Natural killer cell treated with Interleukin-12 subunit alpha and Interleukin-12 subunit beta and Interleukin-15 and Interleukin-18, amount 100 ng/mL, for 72 hours (primary cell): ENCODE results near the gene MCCD1. TPM values are rescaled to one million over a fixed set of nuclear protein-coding genes. Genes with fewer than 3 reads are reported as not detected.
"Not testable (repeated sequence)": the region's sequence is repeated elsewhere in the genome, so short reads cannot be mapped to it uniquely, and the experiment has no call there.

Source experiments
- ATAC-seq, 2 donors: fragments of 150-1000 bp; cut with Tn5 transposase in 1 of 2; sonication (Bioruptor Pico), chemical (Tn5 transposase) in 1 of 2; 2 replicates each; pipeline ENCODE4 v1.10.0; 2021
- DNase-seq: peaks from one replicate; pipeline ENCODE4 v3.0.0; 2022; ENCODE audit warnings: low spot score
- H3K27ac Mint-ChIP-seq, 2 donors: 1 replicate in 1 of 2; 2 replicates in 1 of 2; pipeline ENCODE4 v1.8.0; 2022; ENCODE audit warnings: mixed read lengths in 2 of 2, mild to moderate bottlenecking in 1 of 2, moderate library complexity in 1 of 2
- H3K27me3 Mint-ChIP-seq, 2 donors: 1 replicate in 1 of 2; 2 replicates in 1 of 2; pipeline ENCODE4 v1.8.0; 2022; ENCODE audit warnings: mixed read lengths in 2 of 2
- H3K36me3 Mint-ChIP-seq: one replicate; pipeline ENCODE4 v1.8.0; 2022; ENCODE audit warnings: mixed read lengths
- H3K4me1 Mint-ChIP-seq, 2 donors: 1 replicate in 1 of 2; 2 replicates in 1 of 2; pipeline ENCODE4 v1.8.0; 2022; ENCODE audit warnings: low read depth in 2 of 2, mixed read lengths in 2 of 2, mild to moderate bottlenecking in 1 of 2
- H3K4me3 Mint-ChIP-seq: one replicate; pipeline ENCODE4 v1.8.0; 2022; ENCODE audit warnings: mixed read lengths
- H3K9me3 Mint-ChIP-seq: 2 replicates; pipeline ENCODE4 v1.8.0; 2022; ENCODE audit warnings: mixed read lengths
- total RNA-seq, 2 donors: library from RNA; stranded (reverse); gene quantifications; one replicate each; pipeline ENCODE4 v1.2.3, GENCODE V29; 2022

Gene MCCD1
- total RNA-seq, 2 donors from 2014 or later: not detected

DNA sequence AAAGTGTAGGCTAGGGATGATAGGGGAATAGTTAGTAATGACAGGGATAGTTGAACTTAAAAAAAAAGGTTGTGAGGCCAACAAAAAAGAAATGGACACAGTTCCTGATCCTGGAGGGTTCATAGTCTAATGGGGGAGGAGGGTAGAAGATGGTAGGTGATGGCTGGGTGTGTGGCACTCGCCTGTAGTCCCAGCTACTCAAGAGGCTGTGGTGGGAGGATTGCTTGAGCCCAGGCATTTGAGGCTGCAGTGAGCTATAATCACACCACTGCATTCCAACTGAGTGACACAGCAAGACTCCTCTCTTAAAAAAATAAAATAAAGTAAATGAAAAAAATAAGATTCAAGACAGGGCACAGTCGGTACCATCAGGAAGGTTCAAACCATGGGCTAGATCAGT lies 33.2 kb upstream of the MCCD1 start:
- ATAC-seq (no peak), DNase-seq (no peak)
- Mint-ChIP-seq H3K27me3 (no peaks in the 10 kb centered on the region), H3K9me3 (no peaks in the 10 kb centered on the region), H3K4me1 (peaks cover 49 to 58% of the 10 kb centered on the region in 2 donors), H3K27ac (peak overlapping the region; percentile 17 to 52), H3K4me3 (peak overlapping the region; percentile 78), H3K36me3 (no peaks in the 10 kb centered on the region)

DNA sequence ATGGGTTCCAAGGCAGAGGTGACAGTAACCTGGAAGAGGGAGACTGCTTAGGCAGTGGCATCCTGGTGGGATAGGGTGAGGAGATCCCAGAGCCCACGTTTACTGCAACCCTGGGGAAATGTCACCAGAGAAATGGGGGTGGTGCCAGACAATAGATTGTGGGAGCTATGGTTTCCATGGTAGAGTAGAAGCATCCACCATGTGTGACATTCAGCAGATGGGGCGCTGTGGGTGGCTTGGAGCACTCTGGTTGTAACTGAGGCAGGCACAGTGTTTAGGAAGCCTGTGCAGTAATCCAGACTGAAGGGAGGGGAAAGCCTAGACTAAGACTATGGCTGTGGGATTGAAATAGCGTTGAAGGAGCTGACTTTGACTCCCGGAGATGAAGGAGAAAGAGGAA lies 31.9 kb upstream of the MCCD1 start:
- DNase-seq, ATAC-seq, H3K36me3 Mint-ChIP-seq, H3K27me3 Mint-ChIP-seq, H3K9me3 Mint-ChIP-seq: not testable (repeated sequence)
- Mint-ChIP-seq H3K4me3 (peak overlapping the region; percentile 78), H3K4me1 (peaks cover 58 to 65% of the 10 kb centered on the region in 2 donors), H3K27ac (peak overlapping the region; percentile 76 to 86)

DNA sequence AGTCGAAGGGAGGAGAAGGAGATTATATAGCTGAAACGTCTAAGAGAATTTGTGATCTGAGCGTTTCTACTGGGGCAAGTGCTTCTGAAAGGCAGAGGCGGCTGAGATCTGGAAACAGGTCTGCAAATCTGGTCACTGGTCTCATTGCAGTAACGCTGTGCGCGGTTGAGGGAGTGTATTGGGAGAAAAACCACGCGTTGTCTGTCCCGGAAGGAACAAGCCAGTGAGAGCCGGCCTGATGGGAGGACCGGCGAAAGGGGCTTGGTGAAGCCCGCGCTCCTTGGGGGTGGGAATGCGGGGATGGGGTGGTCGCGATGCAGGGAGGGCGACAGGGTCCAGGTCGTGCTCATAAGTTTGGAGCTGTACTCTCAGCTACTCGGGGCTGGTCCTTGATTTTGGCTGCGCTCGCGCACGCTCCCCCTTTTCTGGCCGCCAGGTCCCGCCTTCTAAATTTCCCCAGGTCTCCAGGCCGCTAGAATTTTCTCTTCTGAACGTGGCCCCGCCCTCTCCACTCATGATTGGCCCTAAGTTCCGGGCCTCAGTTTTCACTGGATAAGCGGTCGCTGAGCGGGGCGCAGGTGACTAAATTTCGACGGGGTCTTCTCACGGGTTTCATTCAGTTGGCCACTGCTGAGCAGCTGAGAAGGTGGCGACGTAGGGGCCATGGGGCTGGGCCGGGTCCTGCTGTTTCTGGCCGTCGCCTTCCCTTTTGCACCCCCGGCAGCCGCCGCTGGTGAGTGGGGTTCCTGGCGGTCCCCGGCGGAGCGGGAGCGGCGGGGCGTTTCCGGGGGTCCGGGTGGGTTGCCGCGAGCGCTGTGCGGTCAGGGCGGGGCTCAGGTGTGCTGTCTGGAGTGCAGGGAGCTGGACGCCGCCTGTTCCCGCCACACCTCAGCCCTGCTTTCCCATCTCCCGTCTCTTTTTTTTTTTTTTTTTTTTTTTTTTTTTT lies 31.0 kb upstream of the MCCD1 start, which contains the start of gene MICB:
TSS of gene MICB (plus strand) at position 615 of the 946 bp plus-strand sequence. CDS start at position 664, 49 bp downstream.
- peaks cover 60 to 68% of the 10 kb centered on the region in 2 donors for H3K4me1 Mint-ChIP-seq
- H3K9me3 Mint-ChIP-seq: no peaks in the 10 kb centered on the region
- H3K4me3 Mint-ChIP-seq: peak within 1 kb of the TSS; percentile 78
- H3K36me3 Mint-ChIP-seq: no peaks in the 10 kb centered on the region
- ATAC-seq (peak; percentile 80 to 89), DNase-seq (peak; percentile 85)
- H3K27me3 Mint-ChIP-seq: no peaks in the 10 kb centered on the region
- peak within 1 kb of the TSS; percentile 76 to 91 for H3K27ac Mint-ChIP-seq

DNA sequence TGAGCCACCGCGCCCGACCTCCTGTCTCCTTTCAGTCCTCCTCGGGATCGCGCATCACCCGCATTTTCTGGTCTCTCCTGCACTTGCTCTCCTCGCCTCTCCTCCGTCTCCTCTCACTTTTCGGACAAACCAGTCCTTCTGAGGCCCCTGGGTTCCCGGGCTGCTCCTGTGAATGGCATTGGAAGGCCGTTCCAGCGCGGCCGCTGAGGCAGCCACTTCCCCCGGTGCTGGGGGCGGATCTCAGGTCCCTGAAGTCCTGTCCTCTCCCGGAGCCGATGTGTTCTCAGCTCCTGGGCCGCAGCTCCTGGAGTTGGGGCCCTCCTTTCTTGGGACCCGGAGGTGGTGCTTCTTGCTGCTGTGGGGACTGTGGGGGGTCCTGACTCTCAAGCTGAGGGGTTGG lies 30.0 kb upstream of the MCCD1 start:
- H3K9me3 Mint-ChIP-seq: no peaks in the 10 kb centered on the region
- H3K4me3 Mint-ChIP-seq: peak overlapping the region; percentile 78
- DNase-seq (no peak), ATAC-seq (no peak)
- peak overlapping the region; percentile 76 to 91 for H3K27ac Mint-ChIP-seq
- no peaks in the 10 kb centered on the region for H3K36me3 Mint-ChIP-seq
- H3K4me1 Mint-ChIP-seq: peaks cover 59 to 64% of the 10 kb centered on the region in 2 donors
- H3K27me3 Mint-ChIP-seq: no peaks in the 10 kb centered on the region

DNA sequence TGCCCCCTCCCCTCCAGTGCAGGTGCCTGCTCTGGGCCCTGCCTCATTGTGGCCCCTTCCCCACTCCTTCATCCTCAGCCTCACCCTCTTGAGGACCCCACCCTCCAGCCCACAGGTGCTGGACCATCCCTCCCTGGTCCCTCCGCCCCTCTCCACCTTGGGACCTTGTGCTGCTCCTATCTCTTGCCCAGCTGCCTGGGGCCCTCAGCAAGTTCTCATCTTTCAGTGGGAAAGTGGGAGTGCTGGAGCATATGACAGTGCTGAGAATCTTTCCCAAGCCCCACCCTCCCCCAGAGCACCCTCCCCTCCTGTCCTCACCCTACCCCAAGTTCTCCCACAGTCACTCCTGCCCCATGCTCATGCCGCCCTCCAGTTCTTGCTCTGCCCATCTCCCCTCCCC lies 29.1 kb upstream of the MCCD1 start:
- Mint-ChIP-seq H3K27ac (peak overlapping the region in 1 of 2 donors; percentile 91), H3K4me1 (peaks cover 60 to 62% of the 10 kb centered on the region in 2 donors), H3K4me3 (peak overlapping the region; percentile 78)
- H3K9me3 Mint-ChIP-seq, H3K27me3 Mint-ChIP-seq, ATAC-seq, H3K36me3 Mint-ChIP-seq, DNase-seq: not testable (repeated sequence)

DNA sequence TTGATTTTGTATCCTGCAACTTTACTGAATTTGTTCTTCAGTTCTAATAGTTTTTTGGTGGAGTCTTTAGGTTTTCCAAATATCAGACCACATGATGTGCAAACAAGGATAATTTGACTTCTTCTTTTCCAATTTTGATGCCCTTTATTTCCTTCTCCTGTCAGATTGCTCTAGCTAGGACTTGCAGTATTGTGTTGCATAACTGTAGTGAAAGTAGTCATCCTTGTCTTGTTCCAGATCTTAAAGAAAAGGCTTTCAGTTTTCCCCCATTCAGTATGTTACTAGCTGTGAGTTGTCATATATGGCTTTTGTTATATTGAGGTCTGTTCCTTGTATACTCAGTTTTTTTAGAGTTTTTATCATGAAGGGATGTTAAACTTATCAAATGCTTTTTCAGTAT lies 26.2 kb upstream of the MCCD1 start:
- Mint-ChIP-seq H3K27me3 (no peaks in the 10 kb centered on the region), H3K9me3 (no peaks in the 10 kb centered on the region), H3K27ac (peak overlapping the region in 1 of 2 donors; percentile 22), H3K36me3 (no peaks in the 10 kb centered on the region), H3K4me3 (peak overlapping the region; percentile 26), H3K4me1 (peaks cover 47 to 51% of the 10 kb centered on the region in 2 donors)
- ATAC-seq (no peak), DNase-seq (no peak)

DNA sequence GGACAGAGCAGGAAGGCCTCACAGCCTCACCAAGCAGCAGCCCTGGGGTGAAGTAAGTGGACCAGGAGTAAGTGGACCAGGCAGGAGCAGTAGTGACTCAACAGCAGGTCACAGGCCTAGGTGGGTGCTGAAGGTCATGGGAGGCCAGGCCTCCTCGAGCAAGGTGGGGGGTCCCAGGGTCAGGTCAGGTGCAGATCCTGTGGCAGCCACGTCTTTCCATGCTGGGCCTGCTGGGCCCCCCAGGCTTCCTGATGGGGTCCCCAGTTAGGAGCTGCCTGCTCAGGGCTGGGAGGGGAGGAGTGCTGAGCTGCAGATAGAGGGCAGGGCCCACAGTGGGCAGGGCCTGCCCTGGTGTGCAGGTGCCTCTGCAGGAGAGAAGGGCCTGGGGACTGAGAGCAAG lies 19.7 kb upstream of the MCCD1 start:
- peak in 1 of 2 donors; percentile 43 for ATAC-seq
- H3K4me3 Mint-ChIP-seq, H3K36me3 Mint-ChIP-seq, DNase-seq, H3K27me3 Mint-ChIP-seq, H3K9me3 Mint-ChIP-seq: not testable (repeated sequence)
- Mint-ChIP-seq H3K4me1 (peaks cover 7 to 12% of the 10 kb centered on the region in 2 donors), H3K27ac (peak overlapping the region in 1 of 2 donors; percentile 28)

DNA sequence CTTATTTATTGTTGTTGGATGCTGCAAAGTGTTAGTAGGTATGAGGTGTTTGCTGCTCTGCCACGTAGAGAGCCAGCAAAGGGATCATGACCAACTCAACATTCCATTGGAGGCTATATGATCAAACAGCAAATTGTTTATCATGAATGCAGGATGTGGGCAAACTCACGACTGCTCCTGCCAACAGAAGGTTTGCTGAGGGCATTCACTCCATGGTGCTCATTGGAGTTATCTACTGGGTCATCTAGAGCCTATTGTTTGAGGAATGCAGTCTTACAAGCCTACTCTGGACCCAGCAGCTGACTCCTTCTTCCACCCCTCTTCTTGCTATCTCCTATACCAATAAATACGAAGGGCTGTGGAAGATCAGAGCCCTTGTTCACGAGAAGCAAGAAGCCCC lies 18.8 kb upstream of the MCCD1 start:
- peaks cover 7 to 11% of the 10 kb centered on the region in 2 donors for H3K4me1 Mint-ChIP-seq
- H3K9me3 Mint-ChIP-seq: no peaks in the 10 kb centered on the region
- H3K27ac Mint-ChIP-seq: no peak overlapping the region
- DNase-seq (no peak), ATAC-seq (no peak)
- H3K4me3 Mint-ChIP-seq: no peak overlapping the region
- H3K36me3 Mint-ChIP-seq: no peaks in the 10 kb centered on the region
- no peaks in the 10 kb centered on the region for H3K27me3 Mint-ChIP-seq

DNA sequence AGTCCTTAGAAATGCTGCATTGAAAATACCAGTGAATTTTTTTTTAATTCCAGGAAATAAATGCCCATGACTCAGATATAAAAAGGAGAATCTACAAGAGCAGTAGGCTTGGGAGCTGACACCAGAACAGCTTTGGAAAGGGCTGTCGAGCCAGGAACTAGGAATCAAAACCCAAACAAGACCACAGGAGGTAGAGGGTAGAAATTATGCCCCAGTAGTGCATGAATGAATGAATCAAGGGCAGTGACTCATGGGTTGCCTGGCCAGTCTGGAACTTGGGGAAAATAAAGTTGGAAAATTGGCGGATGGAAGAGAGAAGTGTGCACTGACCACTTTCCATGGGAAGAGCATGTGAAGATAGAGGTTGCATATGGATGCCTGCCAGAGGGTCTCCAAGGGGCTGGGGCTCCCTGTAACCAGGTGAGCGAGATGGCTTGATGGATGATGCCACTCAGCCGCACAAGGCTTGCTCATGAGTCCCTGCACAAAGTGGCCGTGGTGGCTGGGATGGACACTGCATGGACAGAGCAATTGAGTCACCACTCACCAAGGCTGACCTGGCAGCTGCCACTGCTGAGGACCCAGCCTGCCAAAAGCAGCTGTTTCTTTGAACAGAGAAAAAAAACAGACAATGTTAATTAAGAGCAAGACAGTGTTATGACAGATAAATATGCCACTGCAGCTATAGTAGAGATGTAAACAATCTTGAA lies 15.2 kb upstream of the MCCD1 start:
- Mint-ChIP-seq H3K4me3 (no peak overlapping the region), H3K27ac (no peak overlapping the region), H3K9me3 (no peaks in the 10 kb centered on the region), H3K4me1 (no peaks in the 10 kb centered on the region), H3K36me3 (no peaks in the 10 kb centered on the region), H3K27me3 (no peaks in the 10 kb centered on the region)
- no peak for DNase-seq
- ATAC-seq: no peak

DNA sequence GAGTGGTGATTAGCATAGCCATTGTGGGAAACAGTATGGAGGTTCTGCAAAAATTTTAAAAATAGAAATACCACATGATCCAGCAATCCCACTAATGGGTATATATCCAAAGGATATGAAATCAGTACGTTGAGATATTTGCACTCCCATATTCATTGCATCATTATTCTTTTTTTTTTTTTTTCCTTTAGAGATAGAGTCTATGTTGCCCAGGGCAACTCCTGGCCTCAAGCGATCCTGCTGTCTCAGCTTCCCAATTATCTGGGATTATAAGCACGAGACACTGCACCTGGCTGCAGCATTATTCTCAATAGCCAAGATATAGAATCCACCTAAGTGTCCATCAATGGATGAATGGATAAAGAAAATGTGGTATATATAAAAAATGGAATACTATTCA lies 6.9 kb upstream of the MCCD1 start:
- Mint-ChIP-seq H3K4me3 (no peak overlapping the region), H3K27ac (no peak overlapping the region), H3K9me3 (no peaks in the 10 kb centered on the region), H3K36me3 (no peaks in the 10 kb centered on the region), H3K4me1 (peaks cover 3 to 4% of the 10 kb centered on the region in 2 donors), H3K27me3 (no peaks in the 10 kb centered on the region)
- ATAC-seq (no peak), DNase-seq (no peak)

DNA sequence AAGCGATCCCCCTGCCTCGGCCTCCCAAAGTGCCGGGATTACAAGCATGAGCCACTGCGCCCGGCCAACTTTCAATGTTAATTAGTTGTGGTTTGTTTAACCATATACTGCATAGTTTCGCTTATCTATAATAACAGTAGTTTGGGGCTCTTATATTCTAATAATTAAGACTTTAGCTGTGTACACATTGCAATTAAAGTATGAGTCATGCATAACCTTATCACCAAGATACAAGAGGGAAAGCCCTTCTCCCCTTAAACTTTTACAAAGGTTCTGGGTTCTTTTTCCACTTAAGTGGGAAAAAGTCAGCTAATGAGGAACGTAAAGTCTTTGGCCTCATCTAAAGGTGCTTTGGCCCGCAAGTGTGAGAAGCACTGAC lies 3.2 kb upstream of the MCCD1 start:
- Mint-ChIP-seq H3K36me3 (peaks cover 10% of the 10 kb centered on the region), H3K4me1 (peaks cover 5 to 6% of the 10 kb centered on the region in 2 donors), H3K27ac (no peak overlapping the region), H3K9me3 (no peaks in the 10 kb centered on the region), H3K4me3 (no peak overlapping the region), H3K27me3 (no peaks in the 10 kb centered on the region)
- DNase-seq (no peak), ATAC-seq (no peak)

DNA sequence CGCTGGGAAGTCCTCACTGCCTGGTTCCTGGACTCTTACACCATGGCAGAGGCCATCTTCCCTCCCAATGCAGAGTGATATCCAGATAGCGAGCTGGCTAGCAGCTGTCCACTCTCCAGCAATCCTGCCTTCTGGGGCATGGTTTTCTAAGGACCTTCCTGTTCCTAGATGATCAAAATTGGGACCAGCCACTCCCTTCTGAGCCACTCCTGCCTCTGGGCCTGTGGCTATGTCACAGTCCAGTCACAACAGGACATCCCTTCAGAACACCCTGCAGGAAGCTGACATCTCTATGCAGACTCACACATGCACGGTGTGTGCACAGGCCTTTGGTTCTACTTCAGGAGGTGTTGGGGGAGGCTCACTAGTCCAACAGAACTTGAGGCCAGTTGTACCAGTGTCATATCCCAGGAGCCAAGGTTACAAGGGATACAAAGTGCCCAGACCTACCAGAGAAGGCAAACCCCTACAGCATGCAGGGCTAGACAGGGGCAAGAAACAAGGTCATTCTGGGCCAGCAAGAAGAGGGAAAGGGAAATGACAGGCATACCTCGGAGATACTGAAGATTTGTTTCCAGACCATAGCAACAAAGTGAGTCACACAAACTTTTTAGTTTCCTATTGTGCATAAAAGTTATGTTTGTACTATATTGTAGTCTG lies 2.7 kb upstream of the MCCD1 start:
- Mint-ChIP-seq H3K27ac (no peak overlapping the region), H3K4me3 (no peak overlapping the region), H3K36me3 (peaks cover 15% of the 10 kb centered on the region), H3K27me3 (no peaks in the 10 kb centered on the region), H3K9me3 (no peaks in the 10 kb centered on the region), H3K4me1 (peaks cover 8 to 9% of the 10 kb centered on the region in 2 donors)
- DNase-seq (no peak), ATAC-seq (peak in 1 of 2 donors; percentile 55)

DNA sequence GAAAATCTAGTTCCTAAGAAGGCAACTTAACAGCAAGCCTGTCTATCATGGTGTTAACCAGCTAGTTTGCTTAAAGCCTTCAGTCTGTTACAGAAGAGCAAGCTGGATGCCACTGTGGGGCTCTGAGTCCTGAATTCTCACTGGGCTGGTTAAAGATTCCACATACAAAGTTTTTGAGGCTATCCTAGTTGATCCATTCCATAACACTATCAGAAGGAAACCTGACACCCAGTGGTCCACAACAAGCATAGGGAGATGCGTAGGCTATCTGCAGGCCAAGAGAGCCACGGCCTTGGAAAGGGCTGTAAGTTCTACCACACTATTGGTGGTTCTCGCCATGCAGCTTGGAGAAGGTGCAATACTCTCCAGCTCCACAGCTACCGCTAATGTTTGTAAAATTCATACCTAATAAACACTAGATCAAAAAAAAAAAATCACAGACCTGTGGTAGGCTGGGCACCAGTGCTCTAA lies 420 bp upstream of the MCCD1 start:
- DNase-seq: no peak
- Mint-ChIP-seq H3K4me1 (peaks cover 8 to 19% of the 10 kb centered on the region in 2 donors), H3K27ac (no peak overlapping the region), H3K9me3 (no peaks in the 10 kb centered on the region), H3K27me3 (no peaks in the 10 kb centered on the region), H3K4me3 (no peak overlapping the region), H3K36me3 (peaks cover 26% of the 10 kb centered on the region)
- ATAC-seq: peak in 1 of 2 donors; percentile 8
